ENCODE results near the gene SHMT2. TPM values are rescaled to one million over a fixed set of nuclear protein-coding genes. Genes with fewer than 3 reads are reported as not detected.

The SHMT2 gene
- total RNA-seq, 2 donors from 2014 or later, result 47.7 to 77.5 TPM

- TF ChIP-seq CTCF (IDR thresholded peaks at IDR 0.05) (no peak), POLR2A (IDR thresholded peaks at IDR 0.05) (no peak)
- Histone ChIP-seq H3K36me3 (replicated peaks in 1 of 2; ENCODE audit: insufficient read depth in 1 of 2, low read depth in 2 of 2) (peaks cover 0 to 17% of the 10 kb centered on the region in 2 donors), H3K9me3 (no peaks in the 10 kb centered on the region), H3K4me1 (peaks cover 14% of the 10 kb centered on the region), H3K27me3 (no peaks in the 10 kb centered on the region), H3K4me3 (no peak overlapping the region), H3K27ac (no peak overlapping the region)
- intact Hi-C loops (cut with DNase I), result no loop called here
- no peak for DNase-seq
- ATAC-seq, result no peak
- WGBS, 2 donors, result 92 to 93% methylated on average over 7 to 14 of the region's 14 CpGs
Measured at GRCh38 chr12:57254506-57255280, 25.2 kb downstream of the SHMT2 start.

GRCh38 chr12:57255916-57256315, 26.4 kb downstream of the SHMT2 start:
- peaks cover 0 to 17% of the 10 kb centered on the region in 2 donors for H3K36me3 ChIP-seq (replicated peaks in 1 of 2; ENCODE audit: insufficient read depth in 1 of 2, low read depth in 2 of 2)
- H3K9me3 ChIP-seq, result no peaks in the 10 kb centered on the region
- ATAC-seq, result no peak
- no peak overlapping the region for H3K27ac ChIP-seq
- peaks cover 24% of the 10 kb centered on the region for H3K4me1 ChIP-seq
- intact Hi-C loops (cut with DNase I), result no loop called here
- TF ChIP-seq CTCF (IDR thresholded peaks at IDR 0.05) (no peak), POLR2A (IDR thresholded peaks at IDR 0.05) (no peak)
- 84 to 92% methylated on average over 6 of the region's 6 CpGs for WGBS, 2 donors
- no peak for DNase-seq
- H3K27me3 ChIP-seq, result no peaks in the 10 kb centered on the region
- H3K4me3 ChIP-seq, result no peak overlapping the region

- peak overlapping the region in 3 of 4 donors; percentile 22 to 58 (median 27) for H3K27ac ChIP-seq
- intact Hi-C loops (cut with DNase I), result no loop called here
- ATAC-seq (peak; percentile 85), DNase-seq (peak; percentile 54 to 80 (median 70))
- no peaks in the 10 kb centered on the region for H3K27me3 ChIP-seq
- no peak for TF ChIP-seq POLR2A (IDR thresholded peaks at IDR 0.05)
- no peak for TF ChIP-seq CTCF (IDR thresholded peaks at IDR 0.05)
- H3K9me3 ChIP-seq, result no peaks in the 10 kb centered on the region
- H3K4me1 ChIP-seq, result peaks cover 24% of the 10 kb centered on the region
- H3K4me3 ChIP-seq, result no peak overlapping the region
- H3K36me3 ChIP-seq (replicated peaks in 1 of 2; ENCODE audit: insufficient read depth in 1 of 2, low read depth in 2 of 2), result peaks cover 0 to 17% of the 10 kb centered on the region in 2 donors
- 15 to 18% methylated on average over 6 of the region's 6 CpGs for WGBS, 2 donors
Measured at GRCh38 chr12:57258977-57259970, 29.8 kb downstream of the SHMT2 start.

GRCh38 chr12:57260366-57260765, 30.9 kb downstream of the SHMT2 start:
- Histone ChIP-seq H3K27ac (no peak overlapping the region), H3K4me1 (peaks cover 24% of the 10 kb centered on the region), H3K36me3 (replicated peaks in 1 of 2; ENCODE audit: insufficient read depth in 1 of 2, low read depth in 2 of 2) (peaks cover 0 to 17% of the 10 kb centered on the region in 2 donors), H3K4me3 (no peak overlapping the region), H3K27me3 (no peaks in the 10 kb centered on the region), H3K9me3 (no peaks in the 10 kb centered on the region)
- no peak for TF ChIP-seq POLR2A (IDR thresholded peaks at IDR 0.05)
- TF ChIP-seq CTCF (IDR thresholded peaks at IDR 0.05), result no peak
- DNase-seq (no peak), ATAC-seq (no peak)
- intact Hi-C loops (cut with DNase I), result no loop called here
- WGBS, 2 donors, result 90 to 96% methylated on average over 4 of the region's 4 CpGs
